HG02798 (cell line): ENCODE data around the gene MPC1.
"Not testable (repeated sequence)": the region's sequence is repeated elsewhere in the genome, so short reads cannot be mapped to it uniquely, and the experiment has no call there.

Experiments
- ATAC-seq: cut with Tn5 transposase; IDR thresholded peaks from one replicate; pipeline ENCODE4 v1.9.1; 2021; ENCODE audit warnings: mild to moderate bottlenecking; ENCODE audit not compliant: unreplicated experiment, poor library complexity

The MPC1 gene

GRCh38 chr6:166408936-166409755, 26.4 kb upstream of the MPC1 start:
- ATAC-seq: no peak

- ATAC-seq: no peak
Measured at GRCh38 chr6:166406197-166406596, 23.5 kb upstream of the MPC1 start.

GRCh38 chr6:166405386-166405785, 22.6 kb upstream of the MPC1 start:
- ATAC-seq: no peak

GRCh38 chr6:166402582-166403277, 20.0 kb upstream of the MPC1 start:
- no peak for ATAC-seq

- ATAC-seq: peak; percentile 81
Measured at GRCh38 chr6:166400649-166401250, 18.0 kb upstream of the MPC1 start.

GRCh38 chr6:166400181-166400580, 17.4 kb upstream of the MPC1 start:
- no peak for ATAC-seq

GRCh38 chr6:166398348-166398747, 15.6 kb upstream of the MPC1 start:
- ATAC-seq: no peak

- ATAC-seq: no peak
Measured at GRCh38 chr6:166397849-166398248, 15.1 kb upstream of the MPC1 start.

- no peak for ATAC-seq
Measured at GRCh38 chr6:166395778-166396177, 13.0 kb upstream of the MPC1 start.

- no peak for ATAC-seq
Measured at GRCh38 chr6:166395351-166395750, 12.6 kb upstream of the MPC1 start.

GRCh38 chr6:166394036-166394892, 11.5 kb upstream of the MPC1 start:
- no peak for ATAC-seq

GRCh38 chr6:166393535-166393823, 10.7 kb upstream of the MPC1 start:
- no peak for ATAC-seq

- ATAC-seq: not testable (repeated sequence)
Measured at GRCh38 chr6:166392755-166393534, 10.2 kb upstream of the MPC1 start.

GRCh38 chr6:166389119-166389518, 6.4 kb upstream of the MPC1 start:
- no peak for ATAC-seq

GRCh38 chr6:166388290-166389004, 5.7 kb upstream of the MPC1 start:
- no peak for ATAC-seq

GRCh38 chr6:166387642-166388289, 5.0 kb upstream of the MPC1 start:
- ATAC-seq: no peak

GRCh38 chr6:166387098-166387497, 4.4 kb upstream of the MPC1 start:
- ATAC-seq: not testable (repeated sequence)

- no peak for ATAC-seq
Measured at GRCh38 chr6:166386111-166386510, 3.4 kb upstream of the MPC1 start.
